Hematopoietic multipotent progenitor cell treated with erythropoietin and hydrocortisone succinate and interleukin-3 and kit ligand, for 6 days (in vitro differentiated cells): ENCODE data around the gene RELA.
"Not testable (repeated sequence)": the region's sequence is repeated elsewhere in the genome, so short reads cannot be mapped to it uniquely, and the experiment has no call there.

Experiments
- DNase-seq: peaks from one replicate; pipeline ENCODE4 v3.0.0-alpha.2; 2015

The RELA gene

DNA sequence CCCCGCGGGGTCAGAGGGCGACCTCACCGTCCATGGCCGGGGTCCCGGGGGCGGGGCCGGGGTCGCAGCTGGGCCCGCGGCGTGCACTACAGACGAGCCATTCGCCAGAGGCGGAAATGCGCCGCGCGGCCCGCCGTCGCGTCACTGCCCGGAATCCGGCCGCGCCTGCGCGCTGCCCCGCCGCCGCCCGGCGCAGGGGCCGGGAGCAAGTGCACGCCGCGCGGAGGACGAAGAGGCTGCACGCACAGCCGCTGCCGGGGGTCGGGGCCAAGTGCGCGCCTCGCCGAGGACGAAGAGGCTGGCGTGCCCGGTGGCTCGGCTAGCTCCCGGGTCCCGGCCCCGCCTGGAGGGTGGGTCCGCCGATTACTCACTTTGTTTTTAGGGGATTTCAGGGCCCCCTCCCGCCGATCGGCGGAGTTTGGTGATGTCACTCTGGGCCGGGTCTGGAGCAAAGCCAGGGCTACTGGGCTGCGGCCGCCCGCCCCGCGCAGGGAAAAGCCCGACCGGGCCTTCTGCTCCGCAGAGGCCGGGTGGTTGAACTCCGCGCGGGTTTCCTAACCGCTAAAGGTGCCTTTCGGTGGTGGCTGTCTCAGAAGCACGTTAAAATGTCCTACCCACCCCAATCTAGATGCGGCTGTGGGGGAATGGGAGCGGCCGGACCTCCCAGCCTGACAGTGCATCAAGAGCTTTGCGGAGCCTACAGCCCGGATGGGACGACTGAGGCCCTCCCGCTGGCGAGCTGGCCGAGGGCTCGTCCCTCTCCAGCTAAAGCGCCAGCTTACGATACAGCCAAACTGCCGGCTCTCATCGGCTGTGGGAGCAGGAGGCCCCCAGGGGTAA lies at the start of gene RELA:
RELA (minus strand) TSS at position 118 of the 840 bp plus-strand sequence; CDS start at position 34, 84 bp downstream.
- peak; percentile 91 for DNase-seq

DNA sequence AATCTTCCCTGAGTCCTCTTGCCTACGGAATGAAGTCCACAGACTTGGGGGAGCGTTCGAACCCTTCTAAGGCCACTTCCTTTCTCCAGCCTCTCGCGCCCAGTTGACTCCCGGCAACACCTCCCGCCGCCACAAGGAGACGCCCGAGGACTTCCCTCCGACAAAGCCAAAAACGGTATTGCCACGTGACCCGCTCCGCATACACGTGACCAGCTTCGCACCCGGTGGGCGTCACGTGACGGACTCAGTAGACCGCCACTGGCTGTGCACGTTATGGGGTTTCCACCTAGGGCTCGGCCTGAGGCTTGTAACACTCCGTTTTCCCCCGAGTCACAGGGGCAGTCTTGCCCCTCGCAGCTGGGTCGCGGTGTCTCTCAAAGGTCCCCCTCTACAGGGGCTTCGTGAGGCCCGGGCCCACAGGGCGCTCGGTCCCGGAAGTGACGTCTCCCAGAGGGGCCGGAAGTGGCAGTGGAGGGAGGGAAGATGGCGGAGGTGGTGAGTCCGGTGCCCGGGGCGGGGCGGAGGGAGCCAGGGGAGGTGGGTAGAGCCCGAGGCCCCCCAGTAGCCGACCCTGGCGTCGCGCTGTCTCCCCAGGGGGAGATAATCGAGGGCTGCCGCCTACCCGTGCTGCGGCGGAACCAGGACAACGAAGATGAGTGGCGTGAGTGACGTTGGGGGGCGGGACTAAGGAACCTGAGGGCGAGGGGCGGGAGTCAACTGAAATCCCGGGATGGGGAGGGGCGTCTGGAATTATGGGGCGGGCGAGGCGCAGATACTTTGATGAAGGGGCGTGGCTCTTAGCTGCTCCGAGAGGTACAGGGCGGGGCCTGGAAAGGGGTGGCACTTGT lies 49.3 kb upstream of the RELA start, which contains the start of gene KAT5:
KAT5 (plus strand) TSS at position 468 of the 848 bp plus-strand sequence; CDS start at position 484, 16 bp downstream.
- DNase-seq = peak; percentile 100

GRCh38 chr11:65710421-65710820 lies 47.7 kb upstream of the RELA start:
- DNase-seq = no peak

DNA sequence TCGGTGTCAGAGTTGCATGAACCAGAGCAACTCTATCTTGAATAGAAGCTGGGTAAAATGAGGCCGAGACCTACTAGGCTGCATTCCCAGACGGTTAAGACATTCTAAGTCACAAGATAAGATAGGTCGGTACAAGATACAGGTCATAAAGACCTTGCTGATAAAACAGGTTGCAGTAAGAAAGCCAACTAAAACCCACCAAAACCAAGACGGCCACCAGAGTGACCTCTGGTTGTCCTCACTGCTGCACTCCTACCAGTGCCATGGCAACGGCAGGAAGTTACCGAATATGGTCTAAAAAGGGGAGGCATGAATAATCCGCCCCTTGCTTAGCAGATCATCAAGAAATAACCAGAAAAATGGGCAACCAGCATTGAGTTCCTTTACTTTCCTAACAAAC lies 46.9 kb upstream of the RELA start:
- DNase-seq = peak; percentile 27

GRCh38 chr11:65708451-65708850 lies 45.7 kb upstream of the RELA start:
- no peak for DNase-seq

DNA sequence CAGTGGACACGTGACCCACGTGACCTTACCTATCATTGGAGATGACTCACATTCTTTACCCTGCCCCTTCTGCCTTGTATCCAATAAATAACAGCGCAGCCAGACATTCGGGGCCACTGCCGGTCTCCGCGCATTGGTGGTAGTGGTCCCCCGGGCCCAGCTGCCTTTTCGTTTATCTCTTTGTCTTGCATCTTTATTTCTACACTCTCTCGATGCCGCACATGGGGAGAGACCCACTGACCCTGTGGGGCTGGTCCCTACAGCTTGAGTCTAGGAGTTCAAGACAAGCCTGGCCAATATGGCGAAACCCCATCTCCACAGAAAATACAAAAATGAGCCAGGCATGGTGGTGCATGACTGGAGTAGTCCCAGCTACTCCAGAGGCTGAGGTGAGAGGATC lies 44.3 kb upstream of the RELA start:
- not testable (repeated sequence) for DNase-seq

DNA sequence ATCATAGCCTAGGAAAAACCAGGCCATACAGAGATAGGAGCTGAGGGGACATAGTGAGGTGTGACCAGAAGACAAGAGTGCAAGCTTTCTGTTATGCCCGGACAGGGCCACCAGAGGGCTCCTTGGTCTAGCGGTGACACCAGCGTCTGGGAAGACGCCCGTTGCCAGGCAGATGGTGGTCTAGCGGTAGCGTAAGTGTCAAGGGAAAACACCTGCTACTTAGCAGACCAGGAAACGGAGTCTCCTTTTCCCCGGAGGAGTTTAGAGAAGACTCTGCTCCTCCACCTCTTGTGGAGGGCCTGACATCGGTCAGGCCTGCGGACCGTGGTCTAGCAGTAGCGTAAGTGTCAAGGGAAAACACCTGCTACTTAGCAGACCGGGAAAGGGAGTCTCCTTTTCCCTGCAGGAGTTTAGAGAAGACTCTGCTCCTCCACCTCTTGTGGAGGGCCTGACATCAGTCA lies 43.6 kb upstream of the RELA start:
- DNase-seq = peak; percentile 63

GRCh38 chr11:65703846-65704245 lies 41.1 kb upstream of the RELA start:
- DNase-seq = no peak

DNA sequence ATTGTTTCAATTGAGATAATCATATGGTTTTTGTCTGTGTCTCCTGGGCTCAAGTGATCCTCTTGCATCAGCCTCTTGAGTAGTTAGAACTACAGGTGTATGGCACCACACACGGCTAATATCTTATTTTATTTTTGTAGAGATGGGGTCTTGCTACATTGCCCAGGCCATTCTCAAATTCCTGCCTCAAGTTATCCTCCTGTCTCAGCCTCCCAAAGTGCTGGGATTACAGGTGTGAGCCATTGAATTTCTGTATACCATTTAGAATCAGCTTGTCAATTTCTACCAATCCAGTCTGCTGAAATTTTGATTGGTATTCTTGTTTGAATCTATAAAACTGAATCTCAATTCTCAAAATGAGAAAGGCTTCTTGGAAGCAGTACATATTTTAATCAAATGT lies 39.0 kb upstream of the RELA start:
- DNase-seq = no peak

- DNase-seq = peak; percentile 56
Observed at GRCh38 chr11:65700399-65700798, 37.7 kb upstream of the RELA start.

DNA sequence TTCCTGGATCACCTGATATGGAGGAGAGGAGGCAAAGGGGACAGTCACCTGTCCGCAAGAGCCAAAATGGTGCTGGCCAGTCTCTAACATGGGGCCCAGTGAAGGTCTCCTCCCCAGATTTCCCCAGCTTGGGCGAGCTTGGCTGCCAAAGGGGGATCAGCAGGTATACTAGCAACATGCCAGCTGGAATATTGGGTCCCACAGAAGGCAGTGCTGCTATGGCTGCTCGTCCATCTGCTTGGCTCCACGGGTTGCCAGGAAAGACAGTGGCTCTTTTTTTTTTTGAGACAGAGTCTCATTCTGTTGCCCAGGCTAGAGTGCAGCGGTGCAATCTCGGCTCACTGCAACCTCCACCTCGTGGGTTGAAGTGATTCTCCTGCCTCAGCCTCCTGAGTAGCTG lies 36.6 kb upstream of the RELA start:
- no peak for DNase-seq

GRCh38 chr11:65698205-65698604 lies 35.5 kb upstream of the RELA start:
- DNase-seq = no peak

DNA sequence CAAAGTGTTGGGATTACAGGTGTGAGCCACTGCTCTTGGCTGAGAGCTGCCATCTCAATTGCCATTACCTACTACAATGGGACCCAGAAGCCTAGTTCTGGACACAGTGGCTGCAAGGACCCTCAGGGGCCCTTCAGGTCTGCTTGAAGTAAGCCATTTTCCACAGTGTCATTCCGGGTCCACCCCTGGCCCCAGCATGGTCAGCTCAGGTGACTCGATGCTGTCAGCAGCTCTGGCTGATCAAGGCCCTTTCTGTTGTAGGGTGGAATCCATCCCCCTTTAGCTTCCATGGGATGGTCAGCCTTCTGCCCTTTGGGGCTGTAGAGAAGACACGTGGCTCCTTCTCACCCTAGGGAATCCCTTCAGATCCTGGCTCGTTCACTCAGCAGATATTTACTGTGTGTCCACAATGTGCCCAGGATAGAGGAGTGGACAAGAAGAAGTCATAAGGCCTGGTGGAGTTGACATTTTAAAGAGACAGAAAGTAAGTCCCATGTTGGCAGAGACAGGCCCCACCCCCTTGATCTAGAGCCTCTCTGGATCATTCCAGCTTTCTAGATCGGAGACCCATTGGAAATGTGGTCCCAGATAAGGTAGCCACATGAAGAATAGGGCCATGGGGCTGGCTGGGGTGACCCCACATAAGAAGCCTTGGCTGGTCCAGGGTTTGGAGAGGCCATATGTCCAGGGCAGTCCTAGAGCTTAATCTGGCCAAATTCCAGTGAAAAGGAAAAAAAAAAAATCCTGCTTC lies 34.3 kb upstream of the RELA start:
- no peak for DNase-seq

- no peak for DNase-seq
Observed at GRCh38 chr11:65695459-65696241, 32.9 kb upstream of the RELA start.

DNA sequence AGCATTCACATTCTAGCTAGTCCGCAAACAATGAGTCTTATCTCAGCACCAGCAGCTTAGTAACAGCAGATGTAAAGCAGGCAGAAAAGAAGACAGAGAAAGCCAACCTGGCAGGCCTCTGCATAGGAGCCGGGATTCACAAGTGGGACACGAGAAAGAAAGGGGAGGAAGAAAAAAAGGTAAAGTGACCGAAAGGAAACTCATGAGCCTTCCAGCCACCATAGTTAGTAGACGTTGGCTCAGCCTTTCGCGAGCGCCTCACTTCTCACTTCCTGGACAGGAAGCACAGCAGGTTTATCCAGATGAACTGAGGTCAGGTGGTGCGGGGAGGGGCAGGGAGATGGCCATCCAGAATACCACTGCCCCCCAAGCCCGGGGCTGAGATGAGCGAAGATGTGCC lies 29.7 kb upstream of the RELA start:
- peak; percentile 22 for DNase-seq

- not testable (repeated sequence) for DNase-seq
Observed at GRCh38 chr11:65691847-65692246, 29.1 kb upstream of the RELA start.

- no peak for DNase-seq
Observed at GRCh38 chr11:65685981-65686380, 23.3 kb upstream of the RELA start.

GRCh38 chr11:65683480-65683879 lies 20.8 kb upstream of the RELA start:
- not testable (repeated sequence) for DNase-seq

DNA sequence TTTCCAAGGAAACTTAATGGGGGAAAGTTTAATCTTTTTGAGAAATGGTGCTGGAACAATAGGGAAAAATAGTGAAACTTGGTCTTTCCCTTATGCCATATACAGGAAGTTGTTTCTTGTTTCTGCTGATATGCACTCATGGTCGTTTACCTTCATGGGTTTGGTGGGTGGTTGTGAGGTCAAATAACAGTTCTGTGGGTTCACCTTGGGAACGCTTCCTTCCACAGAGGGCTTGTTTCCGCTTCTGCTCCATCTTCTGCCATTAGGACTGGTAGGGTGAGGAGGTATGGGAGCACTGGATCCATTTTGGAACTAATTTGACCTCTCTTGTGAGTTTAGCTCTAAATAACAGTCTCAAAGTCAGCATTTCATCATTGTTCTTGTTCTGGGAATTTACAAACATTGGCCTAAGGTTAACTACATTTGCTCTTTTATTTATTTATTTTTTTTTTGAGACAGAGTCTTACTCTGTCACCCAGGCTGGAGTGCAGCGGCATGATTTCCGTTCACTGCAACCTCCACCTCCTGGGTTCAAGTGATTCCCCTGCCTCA lies 17.6 kb upstream of the RELA start:
- DNase-seq = no peak

- no peak for DNase-seq
Observed at GRCh38 chr11:65672982-65673381, 10.3 kb upstream of the RELA start.

DNA sequence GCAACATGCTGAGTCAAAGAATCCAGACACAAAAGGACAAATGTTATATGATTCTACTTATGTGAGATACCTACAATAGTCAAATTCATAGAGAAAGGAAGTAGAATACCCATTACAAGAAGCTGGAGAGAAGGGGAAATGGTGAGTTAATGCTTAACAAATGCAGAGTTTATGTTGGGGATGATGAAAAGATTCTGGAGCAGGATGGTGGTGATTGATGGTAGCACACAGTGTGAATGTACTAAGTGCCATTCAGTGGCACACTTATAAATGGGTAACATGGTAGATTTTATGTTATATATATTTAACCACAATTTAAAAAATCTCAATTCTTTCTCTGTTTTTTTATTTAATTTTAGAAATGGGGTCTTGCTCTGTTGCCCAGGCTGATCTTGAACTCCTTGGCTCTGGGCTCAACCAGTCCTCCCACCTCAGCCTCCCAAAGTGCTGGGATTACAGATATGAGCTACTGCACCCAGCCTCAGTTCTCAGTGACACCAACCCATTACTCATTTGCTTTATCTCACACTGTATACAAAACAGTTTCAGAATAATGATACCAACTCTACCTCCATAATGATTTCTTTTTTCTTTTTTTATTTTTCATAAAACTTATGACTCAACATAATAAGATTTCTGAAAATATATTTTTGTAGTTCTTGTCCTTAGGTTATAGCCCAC lies 9.6 kb upstream of the RELA start:
- DNase-seq = no peak
